ENCODE measurements around the gene ZNF584. TPM values are rescaled to one million over a fixed set of nuclear protein-coding genes. Genes with fewer than 3 reads are reported as not detected.
A peak's percentile ranks its signal among the peaks of the same experiment; 100 is the strongest.

Gene ZNF584
- total RNA-seq, 1 donor from 2014 or later = 6.9 TPM

DNA sequence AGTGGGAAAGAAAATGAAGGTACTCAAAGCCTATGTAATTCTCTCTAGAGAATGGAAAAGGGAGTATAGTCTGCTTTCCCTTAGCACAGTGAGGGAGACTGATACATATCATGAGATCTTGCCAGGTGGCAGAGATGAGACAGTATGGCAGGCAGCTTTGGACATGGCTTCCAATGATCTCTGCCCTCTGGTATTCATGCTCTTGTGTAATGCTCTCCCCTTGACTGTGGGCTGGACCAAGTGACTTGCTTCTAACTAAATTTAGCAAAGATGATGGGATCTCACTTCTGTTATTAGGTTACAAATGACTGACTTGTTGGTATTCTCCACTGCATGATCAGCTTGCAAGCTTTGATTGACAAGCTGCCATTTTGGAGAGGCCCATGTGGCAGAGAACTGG is 21.3 kb downstream of the ZNF584 start:
- H3K27ac ChIP-seq = no peak overlapping the region
- no peaks in the 10 kb centered on the region for H3K79me2 ChIP-seq (ENCODE audit: low read depth)
- no peaks in the 10 kb centered on the region for H3F3A ChIP-seq (ENCODE audit: low read depth)
- H3K27me3 ChIP-seq = no peaks in the 10 kb centered on the region
- H3K9ac ChIP-seq = no peak overlapping the region
- H2AFZ ChIP-seq (replicated peaks) = no peak overlapping the region
- no peak overlapping the region for H3K4me3 ChIP-seq
- Mint-ChIP-seq H3K9me3 (peaks cover 56% of the 10 kb centered on the region), H3K4me1 (no peaks in the 10 kb centered on the region), H3K27ac (no peak overlapping the region), H3K27me3 (ENCODE audit: insufficient read depth, low read depth) (peaks cover 2% of the 10 kb centered on the region), H3K4me3 (no peak overlapping the region), H3K36me3 (peaks cover 68% of the 10 kb centered on the region)
- no peak overlapping the region for H3K4me2 ChIP-seq
- no peaks in the 10 kb centered on the region for H3K4me1 ChIP-seq
- H3K36me3 ChIP-seq = no peaks in the 10 kb centered on the region
- TF ChIP-seq EZH2 (IDR thresholded peaks at IDR 0.05) (no peak), CTCF (IDR thresholded peaks at IDR 0.05) (no peak), EZH2phosphoT487 (IDR thresholded peaks at IDR 0.05) (no peak)
- no peaks in the 10 kb centered on the region for H3K9me3 ChIP-seq (ENCODE audit: low read depth)
- no peak for DNase-seq (ENCODE audit: low spot score)
- H4K20me1 ChIP-seq (ENCODE audit: low read depth) = no peaks in the 10 kb centered on the region

DNA sequence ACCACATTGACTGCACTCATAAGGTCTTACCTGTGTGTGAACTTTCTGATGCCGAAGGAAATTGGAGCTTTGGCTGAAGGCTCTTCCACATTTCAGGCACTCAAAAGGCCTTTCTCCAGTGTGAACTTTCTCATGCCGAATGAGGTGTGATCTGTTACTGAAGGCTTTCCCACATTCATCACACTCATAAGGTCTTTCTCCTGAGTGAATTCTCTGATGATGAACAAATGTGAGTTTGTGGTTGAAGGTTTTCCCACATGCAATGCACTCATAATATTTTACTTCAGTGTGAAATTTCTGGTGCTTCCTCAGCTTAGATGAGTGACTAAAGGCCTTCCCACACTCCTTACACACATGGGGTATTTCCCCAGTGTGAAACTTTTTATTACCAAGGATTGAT is 25.8 kb downstream of the ZNF584 start:
- H3K4me1 Mint-ChIP-seq = peaks cover 3% of the 10 kb centered on the region
- TF ChIP-seq CTCF (IDR thresholded peaks at IDR 0.05) = no peak
- TF ChIP-seq EZH2 (IDR thresholded peaks at IDR 0.05) = no peak
- TF ChIP-seq EZH2phosphoT487 (IDR thresholded peaks at IDR 0.05) = no peak
- H4K20me1 ChIP-seq (ENCODE audit: low read depth) = no peaks in the 10 kb centered on the region
- peaks cover 6% of the 10 kb centered on the region for H3K27me3 Mint-ChIP-seq (ENCODE audit: insufficient read depth, low read depth)
- H3K4me3 ChIP-seq = no peak overlapping the region
- no peaks in the 10 kb centered on the region for H3K79me2 ChIP-seq (ENCODE audit: low read depth)
- H3K27ac ChIP-seq = no peak overlapping the region
- no peak for DNase-seq (ENCODE audit: low spot score)
- no peaks in the 10 kb centered on the region for H3K27me3 ChIP-seq
- no peaks in the 10 kb centered on the region for H3F3A ChIP-seq (ENCODE audit: low read depth)
- no peak overlapping the region for H3K4me3 Mint-ChIP-seq
- no peak overlapping the region for H3K4me2 ChIP-seq
- H3K9me3 ChIP-seq (ENCODE audit: low read depth) = peaks cover 7% of the 10 kb centered on the region
- H3K9ac ChIP-seq = no peak overlapping the region
- H3K36me3 Mint-ChIP-seq = peaks cover 79% of the 10 kb centered on the region
- H2AFZ ChIP-seq (replicated peaks) = no peak overlapping the region
- no peaks in the 10 kb centered on the region for H3K4me1 ChIP-seq
- no peak overlapping the region for H3K27ac Mint-ChIP-seq
- peaks cover 83% of the 10 kb centered on the region for H3K9me3 Mint-ChIP-seq
- no peaks in the 10 kb centered on the region for H3K36me3 ChIP-seq

DNA sequence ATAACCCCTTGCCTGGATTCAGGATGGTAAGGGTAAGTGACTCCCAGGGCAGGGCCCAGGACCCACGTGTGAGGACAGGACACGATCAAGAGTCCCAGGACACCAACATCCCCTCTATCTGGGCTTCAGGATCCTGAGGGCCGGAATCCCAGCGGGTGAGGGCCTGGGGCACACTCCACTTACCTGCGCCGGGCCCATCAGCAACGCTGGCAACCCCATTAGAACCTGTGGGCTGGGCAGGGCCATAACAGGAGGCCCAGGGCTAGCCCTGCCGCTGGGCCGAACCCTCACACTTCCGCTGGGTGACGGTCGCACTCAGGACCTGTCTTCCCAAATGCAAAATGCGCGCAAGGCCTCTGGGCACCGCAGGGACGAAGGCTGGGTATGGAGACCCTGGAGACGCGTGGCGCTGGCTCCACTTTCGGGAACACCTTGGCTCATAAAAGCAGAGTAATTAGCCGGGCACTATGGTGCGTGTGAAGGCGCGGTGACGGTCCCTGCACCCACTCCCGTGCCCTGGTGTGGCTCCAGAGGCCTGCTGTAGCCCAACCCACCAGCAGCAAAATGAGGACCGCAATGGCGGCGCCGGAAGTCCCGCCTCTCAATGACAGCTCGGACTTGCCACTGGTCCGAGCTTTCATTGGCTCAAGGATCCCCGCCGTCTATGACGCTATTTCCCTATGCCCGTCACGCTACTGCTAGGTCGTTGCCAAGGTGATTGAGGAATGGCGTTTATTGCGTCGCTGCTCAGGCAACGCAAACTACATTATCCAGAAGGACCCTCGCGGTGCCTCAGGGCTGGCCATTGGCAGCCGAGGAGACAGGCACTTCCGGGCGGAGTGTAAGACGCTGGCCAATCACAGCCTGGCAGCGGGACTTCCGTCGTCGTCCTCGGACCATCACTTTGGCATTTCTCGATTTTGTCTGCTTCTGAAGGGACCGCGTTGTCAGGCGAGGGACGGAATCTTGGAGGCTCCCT is 31.4 kb downstream of the ZNF584 start, which contains the start of gene ZNF132:
Gene ZNF132 (minus strand): TSS at position 578 of the 979 bp plus-strand sequence. CDS start 332 bp downstream, at position 246.
- H3K9ac ChIP-seq = no peak within 1 kb of the TSS
- peaks cover 51% of the 10 kb centered on the region for H3K9me3 Mint-ChIP-seq
- no peaks in the 10 kb centered on the region for H3F3A ChIP-seq (ENCODE audit: low read depth)
- H3K27me3 Mint-ChIP-seq (ENCODE audit: insufficient read depth, low read depth) = peaks cover 4% of the 10 kb centered on the region
- no peaks in the 10 kb centered on the region for H3K36me3 ChIP-seq
- H3K4me1 Mint-ChIP-seq = peaks cover 9% of the 10 kb centered on the region
- no peaks in the 10 kb centered on the region for H3K79me2 ChIP-seq (ENCODE audit: low read depth)
- H3K27me3 ChIP-seq = peaks cover 16% of the 10 kb centered on the region
- H3K4me2 ChIP-seq = peak within 1 kb of the TSS; percentile 60
- H3K27ac Mint-ChIP-seq = peak within 1 kb of the TSS; percentile 90
- H3K27ac ChIP-seq = no peak within 1 kb of the TSS
- H3K4me1 ChIP-seq = no peaks in the 10 kb centered on the region
- no peaks in the 10 kb centered on the region for H4K20me1 ChIP-seq (ENCODE audit: low read depth)
- peak within 1 kb of the TSS; percentile 86 for H3K4me3 Mint-ChIP-seq
- peak within 1 kb of the TSS; percentile 37 for H3K4me3 ChIP-seq
- peaks cover 7% of the 10 kb centered on the region for H3K9me3 ChIP-seq (ENCODE audit: low read depth)
- DNase-seq (ENCODE audit: low spot score) = peak; percentile 85
- H3K36me3 Mint-ChIP-seq = peaks cover 40% of the 10 kb centered on the region
- no peak for TF ChIP-seq EZH2phosphoT487 (IDR thresholded peaks at IDR 0.05)
- no peak for TF ChIP-seq EZH2 (IDR thresholded peaks at IDR 0.05)
- no peak for TF ChIP-seq CTCF (IDR thresholded peaks at IDR 0.05)
- peak within 1 kb of the TSS; percentile 26 for H2AFZ ChIP-seq (replicated peaks)
